ENCODE data around the gene PRKG1. TPM values are rescaled to one million over a fixed set of nuclear protein-coding genes. Genes with fewer than 3 reads are reported as not detected.
"Not testable (repeated sequence)": the region's sequence is repeated elsewhere in the genome, so short reads cannot be mapped to it uniquely, and the experiment has no call there.

PRKG1 gene
- total RNA-seq, 6 experiments from 2014 or later, result 1.1 to 2.0 (median 1.3) TPM

DNA sequence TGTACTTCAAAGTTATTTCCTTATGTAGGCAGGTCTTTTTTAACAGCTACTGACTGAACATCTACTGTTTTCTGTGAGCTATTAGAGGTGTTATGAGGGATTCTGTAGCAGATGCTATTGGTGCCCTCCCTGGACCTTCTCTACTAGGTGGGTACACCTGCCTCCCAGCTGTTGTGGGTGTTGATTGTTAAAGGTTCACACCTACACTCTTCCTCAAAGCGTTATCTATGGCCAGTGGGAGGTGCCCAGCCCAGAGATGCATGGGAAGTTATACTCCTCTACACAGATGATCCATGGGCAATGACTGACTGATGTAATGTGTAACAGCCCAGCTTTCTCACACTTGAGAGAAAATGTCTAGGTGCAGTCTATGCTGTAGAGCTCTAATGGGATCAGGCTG lies 127.7 kb downstream of the PRKG1 start:
- TF ChIP-seq, protein P1, sequence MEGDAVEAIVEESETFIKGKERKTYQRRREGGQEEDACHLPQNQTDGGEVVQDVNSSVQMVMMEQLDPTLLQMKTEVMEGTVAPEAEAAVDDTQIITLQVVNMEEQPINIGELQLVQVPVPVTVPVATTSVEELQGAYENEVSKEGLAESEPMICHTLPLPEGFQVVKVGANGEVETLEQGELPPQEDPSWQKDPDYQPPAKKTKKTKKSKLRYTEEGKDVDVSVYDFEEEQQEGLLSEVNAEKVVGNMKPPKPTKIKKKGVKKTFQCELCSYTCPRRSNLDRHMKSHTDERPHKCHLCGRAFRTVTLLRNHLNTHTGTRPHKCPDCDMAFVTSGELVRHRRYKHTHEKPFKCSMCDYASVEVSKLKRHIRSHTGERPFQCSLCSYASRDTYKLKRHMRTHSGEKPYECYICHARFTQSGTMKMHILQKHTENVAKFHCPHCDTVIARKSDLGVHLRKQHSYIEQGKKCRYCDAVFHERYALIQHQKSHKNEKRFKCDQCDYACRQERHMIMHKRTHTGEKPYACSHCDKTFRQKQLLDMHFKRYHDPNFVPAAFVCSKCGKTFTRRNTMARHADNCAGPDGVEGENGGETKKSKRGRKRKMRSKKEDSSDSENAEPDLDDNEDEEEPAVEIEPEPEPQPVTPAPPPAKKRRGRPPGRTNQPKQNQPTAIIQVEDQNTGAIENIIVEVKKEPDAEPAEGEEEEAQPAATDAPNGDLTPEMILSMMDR (IDR thresholded peaks at IDR 0.05), result no peak
- TF ChIP-seq POLR2A (IDR thresholded peaks at IDR 0.05), result no peak

DNA sequence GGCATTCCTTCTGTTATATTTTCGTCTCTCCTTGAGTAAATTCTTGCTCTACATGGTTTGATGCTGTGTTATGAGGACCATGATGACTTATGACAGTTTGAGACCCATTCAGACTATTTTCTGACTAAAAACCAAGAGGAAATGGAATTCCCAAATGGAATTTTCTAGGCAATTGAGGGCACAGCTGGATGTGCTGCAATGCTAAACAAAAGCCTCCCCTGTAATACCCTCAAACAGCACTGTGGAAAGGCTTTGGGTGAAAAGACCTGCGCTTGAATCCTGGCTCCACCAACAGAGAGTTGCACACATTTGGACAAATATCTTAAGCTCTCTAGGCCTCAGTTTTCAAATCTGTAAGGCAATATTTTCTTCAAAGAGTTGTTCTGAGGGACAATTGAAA lies 129.1 kb downstream of the PRKG1 start:
- H3K27ac ChIP-seq, result no peak overlapping the region
- TF ChIP-seq, protein P1 (IDR thresholded peaks at IDR 0.05), result no peak
- TF ChIP-seq POLR2A (IDR thresholded peaks at IDR 0.05), result no peak
- intact Hi-C loops (cut with DNase I), result no loop called here
- no peaks in the 10 kb centered on the region for H3K9me3 ChIP-seq
- DNase-seq (no peak), ATAC-seq (no peak)
- no peaks in the 10 kb centered on the region for H3K27me3 ChIP-seq
- no peaks in the 10 kb centered on the region for H3K36me3 ChIP-seq
- H3K4me1 ChIP-seq, result no peaks in the 10 kb centered on the region
- H3K4me3 ChIP-seq, result no peak overlapping the region
- 51% methylated on average over 2 of the region's 2 CpGs for WGBS (ENCODE audit: insufficient coverage, low coverage, low lambda C conversion rate, missing lambda C conversion rate)

More for the DNA sequence above, 127.7 kb downstream of the PRKG1 start:
- ATAC-seq (no peak), DNase-seq (no peak)
- intact Hi-C loops (cut with DNase I), result no loop called here
- Histone ChIP-seq H3K9me3 (no peaks in the 10 kb centered on the region), H3K4me3 (no peak overlapping the region), H3K4me1 (no peaks in the 10 kb centered on the region), H3K27ac (no peak overlapping the region), H3K36me3 (no peaks in the 10 kb centered on the region), H3K27me3 (no peaks in the 10 kb centered on the region)
- WGBS (ENCODE audit: insufficient coverage, low coverage, low lambda C conversion rate, missing lambda C conversion rate), result no CpG with 5 or more reads among the region's 1 CpG

DNA sequence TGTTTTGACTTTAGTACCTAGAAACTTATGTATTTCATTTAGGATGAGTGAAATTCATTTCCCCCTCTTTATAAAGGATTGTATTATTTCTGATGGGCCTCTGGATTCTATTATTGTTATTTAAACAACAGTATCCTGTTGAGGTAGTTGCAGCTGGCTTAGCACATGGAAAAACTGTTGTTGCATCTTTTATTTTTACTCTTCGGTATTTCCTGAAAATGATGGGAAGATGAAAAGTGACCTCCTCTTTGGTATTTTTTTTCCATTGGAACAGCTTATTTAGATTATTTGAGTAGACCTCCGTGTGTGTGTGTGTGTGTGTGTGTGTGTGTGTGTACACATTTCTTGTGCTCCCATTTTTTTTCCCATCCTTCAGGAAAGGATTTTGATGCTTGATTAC lies 129.8 kb downstream of the PRKG1 start:
- no peak for ATAC-seq
- no peaks in the 10 kb centered on the region for H3K9me3 ChIP-seq
- H3K4me3 ChIP-seq, result no peak overlapping the region
- TF ChIP-seq POLR2A (IDR thresholded peaks at IDR 0.05), result no peak
- TF ChIP-seq, protein P1 (IDR thresholded peaks at IDR 0.05), result no peak
- intact Hi-C loops (cut with DNase I), result no loop called here
- DNase-seq, result no peak
- H3K4me1 ChIP-seq, result no peaks in the 10 kb centered on the region
- no peaks in the 10 kb centered on the region for H3K27me3 ChIP-seq
- no peaks in the 10 kb centered on the region for H3K36me3 ChIP-seq
- no peak overlapping the region for H3K27ac ChIP-seq
- WGBS (ENCODE audit: insufficient coverage, low coverage, low lambda C conversion rate, missing lambda C conversion rate), result 31% methylated on average over 2 of the region's 2 CpGs

DNA sequence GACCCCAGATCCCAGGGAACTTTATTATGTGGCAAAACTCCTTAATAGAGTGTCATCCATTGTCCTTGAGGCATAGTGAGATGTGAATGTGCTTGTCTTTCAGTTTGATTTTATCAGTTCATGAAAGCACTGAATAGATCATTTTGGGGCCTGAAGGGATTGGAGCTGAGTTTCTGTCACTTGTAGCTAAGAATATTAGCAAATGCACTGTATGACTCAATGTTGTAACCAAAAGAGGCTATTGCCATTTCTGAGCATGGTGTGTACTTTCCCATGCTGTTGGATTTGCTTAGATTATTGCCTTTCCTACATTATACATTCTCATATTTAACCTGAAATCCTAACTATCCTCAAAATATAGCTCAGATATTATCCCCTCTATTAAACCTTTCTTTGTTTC lies 130.4 kb downstream of the PRKG1 start:
- Histone ChIP-seq H3K4me1 (no peaks in the 10 kb centered on the region), H3K36me3 (no peaks in the 10 kb centered on the region), H3K27ac (no peak overlapping the region), H3K27me3 (no peaks in the 10 kb centered on the region), H3K4me3 (no peak overlapping the region), H3K9me3 (no peaks in the 10 kb centered on the region)
- intact Hi-C loops (cut with DNase I), result no loop called here
- ATAC-seq (no peak), DNase-seq (no peak)
- TF ChIP-seq, protein P1 (IDR thresholded peaks at IDR 0.05), result no peak
- no peak for TF ChIP-seq POLR2A (IDR thresholded peaks at IDR 0.05)

DNA sequence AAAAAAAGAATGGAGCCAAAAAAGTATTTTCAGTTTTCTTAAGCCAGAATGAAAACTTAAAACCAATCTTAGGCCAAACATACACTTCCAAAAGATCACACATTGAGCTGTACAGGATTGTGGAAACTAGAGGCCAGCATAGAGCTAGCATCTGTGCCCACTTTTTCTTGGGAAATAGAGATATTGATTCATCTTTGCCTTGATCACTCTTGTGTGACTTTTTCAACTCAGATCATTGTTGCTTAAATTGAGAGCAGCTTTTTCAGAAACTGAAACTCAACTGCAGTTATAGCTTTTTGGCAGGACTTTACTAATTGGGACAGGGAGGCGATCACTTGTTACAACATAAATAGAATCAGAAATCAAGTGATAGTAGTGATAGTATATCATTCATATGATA lies 132.2 kb downstream of the PRKG1 start:
- 53% methylated on average over 1 of the region's 1 CpG for WGBS (ENCODE audit: insufficient coverage, low coverage, low lambda C conversion rate, missing lambda C conversion rate)
- ATAC-seq (no peak), DNase-seq (no peak)
- intact Hi-C loops (cut with DNase I), result no loop called here
- no peaks in the 10 kb centered on the region for H3K4me1 ChIP-seq
- H3K27ac ChIP-seq, result no peak overlapping the region
- H3K27me3 ChIP-seq, result no peaks in the 10 kb centered on the region
- no peaks in the 10 kb centered on the region for H3K36me3 ChIP-seq
- TF ChIP-seq, protein P1 (IDR thresholded peaks at IDR 0.05), result no peak
- no peak for TF ChIP-seq POLR2A (IDR thresholded peaks at IDR 0.05)
- no peak overlapping the region for H3K4me3 ChIP-seq
- no peaks in the 10 kb centered on the region for H3K9me3 ChIP-seq

DNA sequence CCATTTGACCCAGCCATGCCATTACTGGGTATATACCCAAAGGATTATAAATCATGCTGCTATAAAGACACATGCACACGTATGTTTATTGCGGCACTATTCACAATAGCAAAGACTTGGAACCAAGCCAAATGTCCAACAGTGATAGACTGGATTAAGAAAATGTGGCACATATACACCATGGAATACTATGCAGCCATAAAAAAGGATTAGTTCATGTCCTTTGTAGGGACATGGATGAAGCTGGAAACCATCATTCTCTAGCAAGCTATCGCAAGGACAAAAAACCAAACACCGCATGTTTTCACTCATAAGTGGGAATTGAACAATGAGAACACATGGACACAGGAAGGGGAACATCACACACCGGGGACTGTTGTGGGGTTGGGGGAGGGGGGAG lies 138.7 kb downstream of the PRKG1 start:
- intact Hi-C loops (cut with DNase I); H3K36me3 ChIP-seq; H3K27me3 ChIP-seq; H3K27ac ChIP-seq; DNase-seq; H3K4me3 ChIP-seq; ATAC-seq; H3K4me1 ChIP-seq; H3K9me3 ChIP-seq: not testable (repeated sequence)
- 89% methylated on average over 3 of the region's 5 CpGs for WGBS (ENCODE audit: insufficient coverage, low coverage, low lambda C conversion rate, missing lambda C conversion rate)
